ENCODE measurements around the gene QRFPR. TPM values are rescaled to one million over a fixed set of nuclear protein-coding genes. Genes with fewer than 3 reads are reported as not detected.

The QRFPR gene
- polyA plus RNA-seq: not detected in 2 replicates

DNA sequence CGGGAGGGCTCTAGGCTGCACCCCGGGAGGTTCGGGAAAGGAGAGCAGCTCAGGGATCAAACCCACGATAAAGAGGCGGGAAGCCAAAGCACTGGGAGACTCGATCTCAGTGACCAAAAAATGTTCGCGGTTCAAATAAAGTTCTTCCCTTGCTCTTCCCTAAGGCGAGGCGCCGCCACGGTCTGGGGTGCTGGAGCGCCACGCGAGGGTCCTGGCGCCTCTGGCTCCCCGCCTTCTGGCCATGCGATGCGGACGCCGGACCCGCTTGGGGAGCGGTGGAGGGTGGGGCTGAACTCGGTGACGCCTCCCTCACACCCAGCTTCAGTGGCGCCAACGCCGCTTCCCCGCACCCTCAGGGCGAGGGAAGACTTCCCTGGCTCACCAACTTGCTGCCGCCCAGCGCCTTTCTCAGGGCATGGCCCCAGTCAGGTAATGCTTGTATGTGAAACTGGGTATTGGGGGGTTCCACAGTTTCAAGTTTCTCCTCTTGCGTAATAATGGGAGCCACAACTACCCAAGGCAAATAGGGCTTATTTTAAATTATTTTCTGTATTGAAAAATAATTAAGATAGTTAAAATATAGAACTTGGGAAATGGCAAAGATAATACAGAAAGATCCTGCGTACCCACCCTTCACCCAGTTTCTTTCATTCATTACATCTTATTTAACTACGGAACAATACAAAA is at the start of gene QRFPR:
Gene QRFPR (minus strand): TSS at position 243 of the 687 bp plus-strand sequence. CDS start 371 bp downstream, outside the sequence.

Other genes with a start within 250 kb of the QRFPR start
- 0.16 and 0.73 TPM in 2 replicates for gene TNIP3, start 216.7 kb downstream of the QRFPR start, polyA plus RNA-seq